Body of pancreas (tissue), 4 donors: ENCODE data around the gene PEF1. TPM values are rescaled to one million over a fixed set of nuclear protein-coding genes. Genes with fewer than 3 reads are reported as not detected.

Source experiments
- ATAC-seq: fragments of 150-250 bp; one replicate; pipeline ENCODE4 v1.9.1; 2016
- DNase-seq, 4 donors: peaks; one replicate each; pipeline ENCODE4 v3.0.0-alpha.2; 2019
- H3K27ac ChIP-seq, 4 donors: fragments of 200-600 bp; sonication (generic); 1 replicate in 3 of 4; 2 replicates in 1 of 4; pipeline versions ENCODE4 v1.5.1 to v1.6.1; 2016 to 2019; ENCODE audit warnings: mild to moderate bottlenecking in 1 of 4, mixed read lengths in 1 of 4, moderate library complexity in 1 of 4
- H3K27me3 ChIP-seq, 2 donors: fragments of 200-600 bp; sonication (generic); one replicate each; pipeline ENCODE4 v1.6.0; 2016; ENCODE audit warnings: mild to moderate bottlenecking in 1 of 2
- H3K36me3 ChIP-seq, 2 donors: fragments of 200-600 bp; sonication (generic); replicated peaks in 1 of 2; 2 replicates each; pipeline ENCODE4 v1.5.1; 2016; ENCODE audit warnings: low read depth in 2 of 2; ENCODE audit not compliant: insufficient read depth in 1 of 2
- H3K4me1 ChIP-seq: fragments of 200-600 bp; sonication (generic); one replicate; pipeline ENCODE4 v1.6.0; 2016
- H3K4me3 ChIP-seq, 2 donors: fragments of 200-600 bp; sonication (generic); 1 replicate in 1 of 2; 2 replicates in 1 of 2; pipeline ENCODE4 v1.5.1; 2016 to 2019
- H3K9me3 ChIP-seq, 3 donors: fragments of 200-600 bp; sonication (generic); 1 replicate in 2 of 3; 2 replicates in 1 of 3; pipeline ENCODE4 v1.5.1; 2016
- CTCF ChIP-seq, 7 experiments: fragments of 450-650 bp in 4 of 7; fragments of 200-600 bp in 3 of 7; sonication (generic) in 3 of 7; IDR thresholded peaks; one replicate each; pipeline ENCODE4 v1.5.1; 2016 to 2019; ENCODE audit warnings: antibody characterized with exemption in 7 of 7
- POLR2A ChIP-seq, 3 donors: fragments of 450-650 bp; IDR thresholded peaks; one replicate each; pipeline ENCODE4 v1.6.1; 2016; ENCODE audit warnings: antibody characterized with exemption in 3 of 3, mild to moderate bottlenecking in 2 of 3
- WGBS, 2 donors: methylation state at CpG; one replicate each; pipeline ENCODE4 v1.1.5; 2017; 5-methylcytosine and 5-hydroxymethylcytosine counted together
- intact Hi-C: fragments of 100-400 bp; cut with DNase I; formaldehyde crosslinking; loops from one replicate; pipeline ENCODE4 v1.15.1; 2023
- total RNA-seq, 2 donors: library from RNA; depleted of rRNA; stranded (reverse); fragments of >200 nt; gene quantifications; one replicate each; pipeline ENCODE4 v1.1.0, GENCODE V29; 2016

The PEF1 gene
- total RNA-seq, 2 donors from 2014 or later, result 23.6 to 24.1 TPM

GRCh38 chr1:31642897-31643296 lies 1.8 kb downstream of the PEF1 start:
- ATAC-seq, result no peak
- Histone ChIP-seq H3K4me3 (no peak overlapping the region), H3K36me3 (no peaks in the 10 kb centered on the region), H3K4me1 (peaks cover 51% of the 10 kb centered on the region), H3K9me3 (no peaks in the 10 kb centered on the region), H3K27me3 (no peaks in the 10 kb centered on the region), H3K27ac (no peak overlapping the region)
- intact Hi-C loops, result no loop called here
- TF ChIP-seq CTCF (IDR thresholded peaks at IDR 0.05), result no peak
- TF ChIP-seq POLR2A (IDR thresholded peaks at IDR 0.05), result no peak
- no peak for DNase-seq
- WGBS, 2 donors, result 87 to 90% methylated on average over 3 of the region's 3 CpGs

GRCh38 chr1:31642366-31642765 lies 2.3 kb downstream of the PEF1 start:
- no peak overlapping the region for H3K4me3 ChIP-seq
- intact Hi-C loops, result no loop called here

GRCh38 chr1:31640964-31641363 lies 3.7 kb downstream of the PEF1 start:
- no peak overlapping the region for H3K27ac ChIP-seq
- no peaks in the 10 kb centered on the region for H3K9me3 ChIP-seq
- 75 to 94% methylated on average over 4 of the region's 4 CpGs for WGBS, 2 donors
- peaks cover 51% of the 10 kb centered on the region for H3K4me1 ChIP-seq
- DNase-seq, result no peak
- no peak for TF ChIP-seq POLR2A (IDR thresholded peaks at IDR 0.05)
- no peak for TF ChIP-seq CTCF (IDR thresholded peaks at IDR 0.05)
- no peak for ATAC-seq
- H3K36me3 ChIP-seq, result no peaks in the 10 kb centered on the region
- H3K4me3 ChIP-seq, result no peak overlapping the region
- no peaks in the 10 kb centered on the region for H3K27me3 ChIP-seq
- intact Hi-C loops, result no loop called here

More at GRCh38 chr1:31642366-31642765, 2.3 kb downstream of the PEF1 start:
- H3K27ac ChIP-seq, result no peak overlapping the region
- TF ChIP-seq CTCF (IDR thresholded peaks at IDR 0.05) (no peak), POLR2A (IDR thresholded peaks at IDR 0.05) (no peak)
- H3K36me3 ChIP-seq, result no peaks in the 10 kb centered on the region
- peaks cover 51% of the 10 kb centered on the region for H3K4me1 ChIP-seq
- WGBS, 2 donors, result 92 to 93% methylated on average over 4 of the region's 4 CpGs
- ATAC-seq (no peak), DNase-seq (no peak)
- H3K27me3 ChIP-seq, result no peaks in the 10 kb centered on the region
- H3K9me3 ChIP-seq, result no peaks in the 10 kb centered on the region

- no peaks in the 10 kb centered on the region for H3K9me3 ChIP-seq
- DNase-seq (no peak), ATAC-seq (no peak)
- H3K27me3 ChIP-seq, result no peaks in the 10 kb centered on the region
- no peak overlapping the region for H3K27ac ChIP-seq
- peaks cover 44% of the 10 kb centered on the region for H3K4me1 ChIP-seq
- H3K4me3 ChIP-seq, result no peak overlapping the region
- intact Hi-C loops, result no loop called here
- no peaks in the 10 kb centered on the region for H3K36me3 ChIP-seq
- TF ChIP-seq CTCF (IDR thresholded peaks at IDR 0.05), result no peak
- no peak for TF ChIP-seq POLR2A (IDR thresholded peaks at IDR 0.05)
Observed at GRCh38 chr1:31640179-31640578, 4.5 kb downstream of the PEF1 start.

- Histone ChIP-seq H3K27me3 (no peaks in the 10 kb centered on the region), H3K4me1 (peaks cover 43% of the 10 kb centered on the region), H3K27ac (no peak overlapping the region), H3K9me3 (no peaks in the 10 kb centered on the region), H3K36me3 (no peaks in the 10 kb centered on the region), H3K4me3 (no peak overlapping the region)
- intact Hi-C loops, result no loop called here
- no peak for TF ChIP-seq POLR2A (IDR thresholded peaks at IDR 0.05)
- TF ChIP-seq CTCF (IDR thresholded peaks at IDR 0.05), result no peak
- WGBS, 2 donors, result 51 to 70% methylated on average over 5 of the region's 5 CpGs
- no peak for ATAC-seq
- no peak for DNase-seq
Observed at GRCh38 chr1:31639543-31639942, 5.1 kb downstream of the PEF1 start.
